Thyroid gland (tissue), 4 donors: ENCODE data around the gene CHI3L2.

Experiments
- POLR2A ChIP-seq, 2 donors: fragments of 450-650 bp; IDR thresholded peaks; one replicate each; pipeline ENCODE4 v1.6.1; 2017; ENCODE audit warnings: antibody characterized with exemption in 2 of 2, mild to moderate bottlenecking in 2 of 2, moderate library complexity in 1 of 2
- TF ChIP-seq, protein P1 (sequence below), 6 experiments: fragments of 200-600 bp in 3 of 6; fragments of 450-650 bp in 3 of 6; sonication (generic) in 3 of 6; IDR thresholded peaks; one replicate each; pipeline ENCODE4 v1.5.1; 2016 to 2019; ENCODE audit warnings: antibody characterized with exemption in 6 of 6, mild to moderate bottlenecking in 2 of 6, inconsistent platforms in 1 of 6, moderate library complexity in 1 of 6

DNA sequence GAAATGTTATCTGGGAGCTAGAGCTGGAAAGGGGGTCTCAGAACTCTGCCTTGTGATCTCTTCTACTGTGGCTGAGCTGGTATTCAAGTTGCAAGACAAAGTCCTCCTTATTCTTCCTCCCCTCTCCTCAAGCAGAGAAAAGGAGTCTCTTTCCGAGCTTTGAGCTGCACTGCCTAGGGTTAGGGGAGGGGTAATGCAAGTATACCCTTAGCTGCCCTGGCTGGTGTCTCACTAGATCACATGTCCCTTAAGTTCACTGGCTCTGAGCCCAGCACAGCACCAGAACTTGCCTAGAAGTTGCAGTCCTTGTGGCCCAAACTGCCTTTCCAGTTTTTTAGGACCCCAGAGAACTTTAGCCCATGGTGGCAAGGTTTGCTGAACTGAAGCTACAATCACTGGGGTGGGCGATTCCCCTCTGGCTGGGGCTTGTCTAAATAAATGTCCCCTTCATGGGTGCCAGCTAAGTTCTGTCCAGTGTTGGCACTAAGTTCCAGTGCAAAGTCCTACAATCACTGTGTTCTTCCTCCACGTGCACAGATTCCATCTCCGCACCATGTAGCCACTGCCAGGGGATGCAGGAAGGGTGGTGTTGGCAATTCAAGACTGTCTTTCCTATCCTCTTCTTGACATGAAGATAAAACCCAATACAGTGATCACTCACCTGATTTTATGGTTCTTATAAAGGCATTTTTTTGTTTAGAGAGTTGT, 40.4 kb downstream of the CHI3L2 start:
- TF ChIP-seq POLR2A (IDR thresholded peaks at IDR 0.05): no peak
- TF ChIP-seq, protein P1, sequence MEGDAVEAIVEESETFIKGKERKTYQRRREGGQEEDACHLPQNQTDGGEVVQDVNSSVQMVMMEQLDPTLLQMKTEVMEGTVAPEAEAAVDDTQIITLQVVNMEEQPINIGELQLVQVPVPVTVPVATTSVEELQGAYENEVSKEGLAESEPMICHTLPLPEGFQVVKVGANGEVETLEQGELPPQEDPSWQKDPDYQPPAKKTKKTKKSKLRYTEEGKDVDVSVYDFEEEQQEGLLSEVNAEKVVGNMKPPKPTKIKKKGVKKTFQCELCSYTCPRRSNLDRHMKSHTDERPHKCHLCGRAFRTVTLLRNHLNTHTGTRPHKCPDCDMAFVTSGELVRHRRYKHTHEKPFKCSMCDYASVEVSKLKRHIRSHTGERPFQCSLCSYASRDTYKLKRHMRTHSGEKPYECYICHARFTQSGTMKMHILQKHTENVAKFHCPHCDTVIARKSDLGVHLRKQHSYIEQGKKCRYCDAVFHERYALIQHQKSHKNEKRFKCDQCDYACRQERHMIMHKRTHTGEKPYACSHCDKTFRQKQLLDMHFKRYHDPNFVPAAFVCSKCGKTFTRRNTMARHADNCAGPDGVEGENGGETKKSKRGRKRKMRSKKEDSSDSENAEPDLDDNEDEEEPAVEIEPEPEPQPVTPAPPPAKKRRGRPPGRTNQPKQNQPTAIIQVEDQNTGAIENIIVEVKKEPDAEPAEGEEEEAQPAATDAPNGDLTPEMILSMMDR (IDR thresholded peaks at IDR 0.05): no peak
